ENCODE results near the gene TERF2IP.

DNA sequence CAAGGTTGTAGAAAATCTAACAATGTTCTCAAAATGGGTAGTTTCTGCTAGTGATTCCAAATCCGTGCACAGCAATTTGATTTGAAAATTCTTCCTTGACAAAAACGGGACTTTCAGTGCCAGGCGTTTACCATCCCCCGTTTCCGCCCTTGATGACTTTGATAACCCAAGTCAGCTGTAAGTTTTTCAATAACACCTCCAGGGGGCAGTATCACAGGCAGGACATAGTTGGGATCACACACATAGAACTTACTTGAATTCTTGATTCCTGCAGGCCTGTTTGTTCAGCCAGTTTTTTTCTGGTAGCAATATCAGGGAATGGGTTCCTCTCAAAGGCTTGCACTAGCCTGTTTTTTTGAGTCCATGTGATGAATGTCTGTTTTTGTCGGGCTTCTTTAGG, 48.1 kb downstream of the TERF2IP start:
- TF ChIP-seq, protein P1, sequence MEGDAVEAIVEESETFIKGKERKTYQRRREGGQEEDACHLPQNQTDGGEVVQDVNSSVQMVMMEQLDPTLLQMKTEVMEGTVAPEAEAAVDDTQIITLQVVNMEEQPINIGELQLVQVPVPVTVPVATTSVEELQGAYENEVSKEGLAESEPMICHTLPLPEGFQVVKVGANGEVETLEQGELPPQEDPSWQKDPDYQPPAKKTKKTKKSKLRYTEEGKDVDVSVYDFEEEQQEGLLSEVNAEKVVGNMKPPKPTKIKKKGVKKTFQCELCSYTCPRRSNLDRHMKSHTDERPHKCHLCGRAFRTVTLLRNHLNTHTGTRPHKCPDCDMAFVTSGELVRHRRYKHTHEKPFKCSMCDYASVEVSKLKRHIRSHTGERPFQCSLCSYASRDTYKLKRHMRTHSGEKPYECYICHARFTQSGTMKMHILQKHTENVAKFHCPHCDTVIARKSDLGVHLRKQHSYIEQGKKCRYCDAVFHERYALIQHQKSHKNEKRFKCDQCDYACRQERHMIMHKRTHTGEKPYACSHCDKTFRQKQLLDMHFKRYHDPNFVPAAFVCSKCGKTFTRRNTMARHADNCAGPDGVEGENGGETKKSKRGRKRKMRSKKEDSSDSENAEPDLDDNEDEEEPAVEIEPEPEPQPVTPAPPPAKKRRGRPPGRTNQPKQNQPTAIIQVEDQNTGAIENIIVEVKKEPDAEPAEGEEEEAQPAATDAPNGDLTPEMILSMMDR (IDR thresholded peaks at IDR 0.05), result no peak
- no peak for TF ChIP-seq POLR2A (IDR thresholded peaks at IDR 0.05)
- no peak for TF ChIP-seq EP300 (IDR thresholded peaks at IDR 0.05)
